OCI-LY7 (cell line): ENCODE measurements around the gene CHST8. TPM values are rescaled to one million over a fixed set of nuclear protein-coding genes. Genes with fewer than 3 reads are reported as not detected.

ENCODE experiments used
- BruUV-seq: library from RNA; stranded (reverse); fragments of 400-500 nt; replicated peaks from 2 replicates; lab custom pipeline; 2021; lab: Mats Ljungman, UMichigan
- CTCF ChIA-PET: fragments of 300-600 bp; sonication (Branson Sonifier 250); formaldehyde crosslinking; loops from one replicate; lab custom pipeline; 2022; ENCODE audit warnings: antibody characterized with exemption; ENCODE audit not compliant: unreplicated experiment; lab: Charles Lee
- POLR2A ChIA-PET: fragments of 300-600 bp; sonication (Branson Sonifier 250); formaldehyde crosslinking; loops from one replicate; lab custom pipeline; 2022; ENCODE audit warnings: antibody characterized with exemption; lab: Charles Lee
- DNase-seq: peaks from one replicate; pipeline ENCODE4 v3.0.0-alpha.2; 2015; ENCODE audit warnings: low spot score
- H2AFZ ChIP-seq: fragments of 200-600 bp; sonication (generic), shearing (Covaris generic); 2 replicates; pipeline ENCODE4 v1.6.1; 2014; ENCODE audit warnings: mild to moderate bottlenecking, antibody characterized with exemption, low read length, moderate library complexity
- H3K27ac ChIP-seq: fragments of 200-600 bp; sonication (generic); 2 replicates; pipeline ENCODE4 v1.5.1; 2014; ENCODE audit warnings: mixed run types, low read depth, mild to moderate bottlenecking, moderate library complexity, low read length, inconsistent platforms; ENCODE audit not compliant: poor library complexity, severe bottlenecking
- H3K36me3 ChIP-seq: fragments of 200-600 bp; sonication (generic); 2 replicates; pipeline ENCODE4 v1.6.1; 2014; ENCODE audit warnings: mild to moderate bottlenecking, antibody characterized with exemption, low read length, moderate library complexity, mixed read lengths; ENCODE audit not compliant: insufficient read depth
- H3K4me1 ChIP-seq: fragments of 200-600 bp; sonication (generic); 2 replicates; pipeline ENCODE4 v1.5.1; 2014; ENCODE audit warnings: mild to moderate bottlenecking, low read length; ENCODE audit not compliant: insufficient read depth, poor library complexity, severe bottlenecking
- H3K4me2 ChIP-seq: fragments of 200-600 bp; sonication (generic); 2 replicates; pipeline ENCODE4 v1.6.1; 2014; ENCODE audit warnings: mild to moderate bottlenecking, low read length
- H3K4me3 ChIP-seq: fragments of 200-600 bp; sonication (generic); 2 replicates; pipeline ENCODE4 v1.5.1; 2014; ENCODE audit warnings: mild to moderate bottlenecking, low read depth, low read length; ENCODE audit not compliant: poor library complexity, severe bottlenecking
- H3K79me2 ChIP-seq: fragments of 200-600 bp; sonication (generic); 2 replicates; pipeline ENCODE4 v1.6.1; 2016; ENCODE audit warnings: low read depth, mild to moderate bottlenecking, low read length, moderate library complexity, mixed read lengths; ENCODE audit not compliant: insufficient read depth
- H3K9me2 ChIP-seq: fragments of 200-600 bp; sonication (generic); 2 replicates; pipeline ENCODE4 v1.6.1; 2016; ENCODE audit warnings: mild to moderate bottlenecking, low read length, mixed read lengths; ENCODE audit not compliant: insufficient read depth
- H3K9me3 ChIP-seq: fragments of 200-600 bp; sonication (generic); 2 replicates; pipeline ENCODE4 v1.6.1; 2014; ENCODE audit warnings: mild to moderate bottlenecking, mixed run types, low read length, mixed read lengths
- H4K20me1 ChIP-seq: fragments of 200-600 bp; sonication (generic); 2 replicates; pipeline ENCODE4 v1.6.1; 2014; ENCODE audit warnings: mild to moderate bottlenecking, antibody characterized with exemption, low read length, moderate library complexity, mixed read lengths; ENCODE audit not compliant: insufficient read depth
- CTCF ChIP-seq: fragments of 200-600 bp; sonication (generic); conservative IDR thresholded peaks from 2 replicates; pipeline ENCODE4 v1.5.1; 2014; ENCODE audit warnings: mild to moderate bottlenecking, antibody characterized with exemption, low read length, moderate library complexity, mixed read lengths
- EZH2phosphoT487 ChIP-seq: fragments of 200-600 bp; sonication (generic); IDR thresholded peaks from 2 replicates; pipeline ENCODE4 v1.6.1; 2018; ENCODE audit warnings: low read depth, borderline replicate concordance, mild to moderate bottlenecking, mixed run types, antibody characterized with exemption, low read length, moderate library complexity, mixed read lengths
- intact Hi-C: fragments of 100-400 bp; cut with micrococcal nuclease; formaldehyde crosslinking; loops from one replicate; pipeline ENCODE4 v1.10.0; 2022; ENCODE audit not compliant: unreplicated experiment
- total RNA-seq, 2 experiments: library from RNA; depleted of rRNA in 1 of 2; stranded (reverse); fragments of >200 nt in 1 of 2; shearing (Covaris generic) in 1 of 2; gene quantifications; 2 replicates each; pipeline ENCODE4 v1.2.3, GENCODE V29; 2014 to 2022

Gene CHST8
- total RNA-seq, 2 experiments from 2014 or later, result not detected

GRCh38 chr19:33772102-33772857, 150.5 kb downstream of the CHST8 start:
- Histone ChIP-seq H3K4me2 (no peak overlapping the region), H4K20me1 (no peaks in the 10 kb centered on the region), H2AFZ (no peak overlapping the region), H3K36me3 (no peaks in the 10 kb centered on the region), H3K9me2 (no peaks in the 10 kb centered on the region), H3K27ac (no peak overlapping the region), H3K4me3 (no peak overlapping the region), H3K9me3 (no peaks in the 10 kb centered on the region), H3K79me2 (no peaks in the 10 kb centered on the region), H3K4me1 (no peaks in the 10 kb centered on the region)
- intact Hi-C loops, result loop anchor here (10.0 kb wide), 1 partner anchor 537 kb away; no protein-coding TSS in a partner anchor
- BruUV-seq, result no TSS peak
- POLR2A ChIA-PET, result no interaction called here
- no peak for DNase-seq
- CTCF ChIA-PET, result no interaction called here
- no peak for TF ChIP-seq EZH2phosphoT487
- no peak for TF ChIP-seq CTCF

DNA sequence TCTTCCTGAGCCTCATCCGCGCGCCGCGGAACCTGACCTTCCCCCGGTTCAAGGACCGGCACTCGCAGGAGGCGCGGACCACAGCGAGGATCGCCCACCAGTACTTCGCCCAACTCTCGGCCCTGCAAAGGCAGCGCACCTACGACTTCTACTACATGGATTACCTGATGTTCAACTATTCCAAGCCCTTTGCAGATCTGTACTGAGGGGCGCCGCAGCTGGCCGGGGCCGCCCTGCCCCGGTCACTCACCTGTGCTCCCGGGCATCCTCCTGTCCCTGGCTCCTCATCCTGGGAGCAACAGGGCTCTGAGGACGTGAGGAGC, 151.1 kb downstream of the CHST8 start:
- Histone ChIP-seq H3K79me2 (no peaks in the 10 kb centered on the region), H4K20me1 (no peaks in the 10 kb centered on the region), H3K4me3 (no peak overlapping the region), H3K9me3 (no peaks in the 10 kb centered on the region), H3K36me3 (no peaks in the 10 kb centered on the region), H2AFZ (no peak overlapping the region), H3K9me2 (no peaks in the 10 kb centered on the region), H3K4me1 (no peaks in the 10 kb centered on the region), H3K4me2 (no peak overlapping the region), H3K27ac (no peak overlapping the region)
- TF ChIP-seq CTCF (no peak), EZH2phosphoT487 (no peak)
- no peak for DNase-seq
- ChIA-PET CTCF (no interaction called here), POLR2A (no interaction called here)
- intact Hi-C loops, result loop anchor here (10.0 kb wide), 1 partner anchor 538 kb away; no protein-coding TSS in a partner anchor
- BruUV-seq, result no TSS peak
